NB4 (cell line): ENCODE results near the gene LPAR1.

ENCODE experiments used
- DNase-seq: peaks from one replicate; pipeline ENCODE4 v3.0.0; 2010; ENCODE audit warnings: low read depth
- H3K4me3 ChIP-seq: one replicate; pipeline ENCODE4 v1.5.1; 2011; ENCODE audit warnings: mild to moderate bottlenecking, low read depth, low read length, moderate library complexity
- CTCF ChIP-seq: IDR thresholded peaks from one replicate; pipeline ENCODE4 v1.5.1; 2012; ENCODE audit warnings: low read depth, low read length
- MAX ChIP-seq: IDR thresholded peaks from 2 replicates; pipeline ENCODE4 v1.6.1; 2011; ENCODE audit warnings: low read depth, low read length
- MYC ChIP-seq: IDR thresholded peaks from 2 replicates; pipeline ENCODE4 v1.6.1; 2011; ENCODE audit warnings: low read depth, low read length
- POLR2A ChIP-seq: IDR thresholded peaks from 2 replicates; pipeline ENCODE4 v1.6.1; 2011; ENCODE audit warnings: mild to moderate bottlenecking; ENCODE audit not compliant: insufficient read length; ENCODE audit errors: extremely low read depth

LPAR1 gene

GRCh38 chr9:110908894-110909293 lies 129.4 kb downstream of the LPAR1 start:
- DNase-seq = no peak
- TF ChIP-seq MAX (no peak), CTCF (no peak), MYC (no peak), POLR2A (no peak)
- no peak overlapping the region for H3K4me3 ChIP-seq

- no peak for TF ChIP-seq POLR2A
- TF ChIP-seq CTCF = no peak
- no peak for TF ChIP-seq MYC
- no peak for TF ChIP-seq MAX
- DNase-seq = no peak
- H3K4me3 ChIP-seq = no peak overlapping the region
Measured at GRCh38 chr9:110900917-110901316, 137.4 kb downstream of the LPAR1 start.

- no peak overlapping the region for H3K4me3 ChIP-seq
- no peak for DNase-seq
- TF ChIP-seq POLR2A = no peak
- TF ChIP-seq MYC = no peak
- no peak for TF ChIP-seq CTCF
- TF ChIP-seq MAX = no peak
Measured at GRCh38 chr9:110900456-110900855, 137.8 kb downstream of the LPAR1 start.

- TF ChIP-seq POLR2A = no peak
- no peak for TF ChIP-seq CTCF
- no peak for TF ChIP-seq MYC
- TF ChIP-seq MAX = no peak
- DNase-seq = no peak
- no peak overlapping the region for H3K4me3 ChIP-seq
Measured at GRCh38 chr9:110898866-110899265, 139.4 kb downstream of the LPAR1 start.

GRCh38 chr9:110898358-110898757 lies 139.9 kb downstream of the LPAR1 start:
- TF ChIP-seq CTCF (no peak), POLR2A (no peak), MYC (no peak), MAX (no peak)
- no peak overlapping the region for H3K4me3 ChIP-seq
- DNase-seq = no peak

GRCh38 chr9:110897943-110898342 lies 140.3 kb downstream of the LPAR1 start:
- H3K4me3 ChIP-seq = no peak overlapping the region
- TF ChIP-seq CTCF (no peak), POLR2A (no peak), MAX (no peak), MYC (no peak)
- DNase-seq = no peak
